ENCODE results near the gene PIAS3. TPM values are rescaled to one million over a fixed set of nuclear protein-coding genes. Genes with fewer than 3 reads are reported as not detected.

PIAS3 gene
- total RNA-seq, 2 experiments from 2014 or later: 18.7 to 19.7 TPM

GRCh38 chr1:145889722-145890121, 30.8 kb upstream of the PIAS3 start:
- H3K4me3 Mint-ChIP-seq: no peak overlapping the region
- Histone ChIP-seq H3K9me3 (ENCODE audit: control insufficient read depth in 1 of 2, insufficient read depth in 1 of 2, low read length in 2 of 2) (no peaks in the 10 kb centered on the region), H3K4me1 (ENCODE audit: insufficient read depth, low read length) (peaks cover 17% of the 10 kb centered on the region), H3K27me3 (ENCODE audit: control insufficient read depth in 1 of 2, insufficient read depth in 2 of 2, low read length in 2 of 2) (peaks cover 3 to 4% of the 10 kb centered on the region in 2 experiments), H3K36me3 (ENCODE audit: insufficient read depth, low read length) (no peaks in the 10 kb centered on the region), H3K4me3 (ENCODE audit: low read length) (no peak overlapping the region), H3K27ac (ENCODE audit: low read depth in 1 of 2, low read length in 2 of 2) (no peak overlapping the region)
- DNase-seq (no peak), ATAC-seq (ENCODE audit: poor library complexity) (no peak)
- intact Hi-C loops (cut with DNase I, micrococcal nuclease): no loop called here
- ChIA-PET POLR2A (no interaction called here), CTCF (no interaction called here)
- peaks cover 2% of the 10 kb centered on the region for H3K27me3 Mint-ChIP-seq
- no peaks in the 10 kb centered on the region for H3K36me3 Mint-ChIP-seq (ENCODE audit: low read depth)
- TF ChIP-seq CTCF (IDR thresholded peaks at IDR 0.05): no peak
- no peaks in the 10 kb centered on the region for H3K9me3 Mint-ChIP-seq
- H3K4me1 Mint-ChIP-seq (ENCODE audit: low read depth): peaks cover 17% of the 10 kb centered on the region
- H3K27ac Mint-ChIP-seq: no peak overlapping the region

GRCh38 chr1:145887631-145888030, 28.8 kb upstream of the PIAS3 start:
- no peak for ATAC-seq (ENCODE audit: poor library complexity)
- Histone ChIP-seq H3K27me3 (ENCODE audit: control insufficient read depth in 1 of 2, insufficient read depth in 2 of 2, low read length in 2 of 2) (peaks cover 14 to 22% of the 10 kb centered on the region in 2 experiments), H3K4me3 (ENCODE audit: low read length) (no peak overlapping the region), H3K27ac (ENCODE audit: low read depth in 1 of 2, low read length in 2 of 2) (no peak overlapping the region), H3K4me1 (ENCODE audit: insufficient read depth, low read length) (peaks cover 17% of the 10 kb centered on the region), H3K36me3 (ENCODE audit: insufficient read depth, low read length) (no peaks in the 10 kb centered on the region), H3K9me3 (ENCODE audit: control insufficient read depth in 1 of 2, insufficient read depth in 1 of 2, low read length in 2 of 2) (no peaks in the 10 kb centered on the region)
- ChIA-PET CTCF (no interaction called here), POLR2A (no interaction called here)
- H3K27me3 Mint-ChIP-seq: peaks cover 17% of the 10 kb centered on the region
- H3K4me1 Mint-ChIP-seq (ENCODE audit: low read depth): peaks cover 20% of the 10 kb centered on the region
- no peaks in the 10 kb centered on the region for H3K9me3 Mint-ChIP-seq
- H3K27ac Mint-ChIP-seq: no peak overlapping the region
- intact Hi-C loops (cut with DNase I, micrococcal nuclease): loop anchor here in 1 of 2 experiments (2.0 kb wide), 1 partner anchor 29 kb away; no protein-coding TSS in a partner anchor
- peak overlapping the region; percentile 46 for H3K4me3 Mint-ChIP-seq
- no peak for DNase-seq
- no peak for TF ChIP-seq CTCF (IDR thresholded peaks at IDR 0.05)
- H3K36me3 Mint-ChIP-seq (ENCODE audit: low read depth): no peaks in the 10 kb centered on the region

- Histone ChIP-seq H3K4me1 (ENCODE audit: insufficient read depth, low read length) (peaks cover 17% of the 10 kb centered on the region), H3K4me3 (ENCODE audit: low read length) (no peak overlapping the region), H3K27me3 (ENCODE audit: control insufficient read depth in 1 of 2, insufficient read depth in 2 of 2, low read length in 2 of 2) (peaks cover 14 to 22% of the 10 kb centered on the region in 2 experiments), H3K27ac (ENCODE audit: low read depth in 1 of 2, low read length in 2 of 2) (no peak overlapping the region), H3K36me3 (ENCODE audit: insufficient read depth, low read length) (no peaks in the 10 kb centered on the region), H3K9me3 (ENCODE audit: control insufficient read depth in 1 of 2, insufficient read depth in 1 of 2, low read length in 2 of 2) (no peaks in the 10 kb centered on the region)
- TF ChIP-seq CTCF (IDR thresholded peaks at IDR 0.05): no peak
- no peaks in the 10 kb centered on the region for H3K9me3 Mint-ChIP-seq
- no peak overlapping the region for H3K27ac Mint-ChIP-seq
- peak overlapping the region; percentile 82 for H3K4me3 Mint-ChIP-seq
- intact Hi-C loops (cut with DNase I, micrococcal nuclease): loop anchor here in 1 of 2 experiments (1.0 to 2.0 kb wide), 2 partner anchors 28 to 30 kb away; partner anchors contain the start of gene PIAS3
- CTCF ChIA-PET: interaction anchor here (1.6 to 2.6 kb wide), 2 partner anchors 38 to 41 kb away, joined by 4 to 17 read pairs; partner anchors contain the start of gene NUDT17
- H3K4me1 Mint-ChIP-seq (ENCODE audit: low read depth): peaks cover 20% of the 10 kb centered on the region
- peaks cover 21% of the 10 kb centered on the region for H3K27me3 Mint-ChIP-seq
- DNase-seq: no peak
- ATAC-seq (ENCODE audit: poor library complexity): no peak
- no peaks in the 10 kb centered on the region for H3K36me3 Mint-ChIP-seq (ENCODE audit: low read depth)
- POLR2A ChIA-PET: interaction anchor here (2.3 kb wide), 1 partner anchor 29 kb away, joined by 24 read pairs; the partner anchor contains the start of gene PIAS3
These were observed 27.9 kb upstream of the PIAS3 start for GRCh38 chr1:145886816-145887215.
